Neural cell (in vitro differentiated cells): ENCODE results near the gene ZFY. TPM values are rescaled to one million over a fixed set of nuclear protein-coding genes. Genes with fewer than 3 reads are reported as not detected.

ENCODE experiments used
- H2AFZ ChIP-seq: fragments of 200-600, 300-800 bp; sonication (generic), shearing (Covaris generic); 2 replicates; pipeline ENCODE4 v1.6.0; 2014; ENCODE audit warnings: low read depth, mild to moderate bottlenecking, antibody characterized with exemption, low read length, moderate library complexity
- H3F3A ChIP-seq: fragments of 200-600 bp; shearing (Covaris generic); 2 replicates; pipeline ENCODE4 v1.6.1; 2016; ENCODE audit warnings: mild to moderate bottlenecking, moderate library complexity, mixed read lengths, antibody characterized with exemption, low read length; ENCODE audit not compliant: insufficient read depth, poor library complexity, severe bottlenecking
- H3K27ac ChIP-seq: fragments of 200-600, 300-800 bp; sonication (generic), shearing (Covaris generic); 2 replicates; pipeline ENCODE4 v1.5.1; 2014; ENCODE audit warnings: mild to moderate bottlenecking, low read length, moderate library complexity
- H3K27me3 ChIP-seq: fragments of 300-800, 200-600 bp; sonication (generic), shearing (Covaris generic); 2 replicates; pipeline ENCODE4 v1.6.0; 2014; ENCODE audit warnings: mild to moderate bottlenecking, low read depth, low read length, moderate library complexity; ENCODE audit not compliant: insufficient read depth
- H3K36me3 ChIP-seq: fragments of 300-800, 200-600 bp; sonication (generic), shearing (Covaris generic); 2 replicates; pipeline ENCODE4 v1.5.1; 2014; ENCODE audit warnings: mild to moderate bottlenecking, antibody characterized with exemption, low read length, moderate library complexity; ENCODE audit not compliant: insufficient read depth
- H3K4me2 ChIP-seq: fragments of 300-800, 200-600 bp; sonication (generic), shearing (Covaris generic); 2 replicates; pipeline ENCODE4 v1.6.0; 2014; ENCODE audit warnings: mild to moderate bottlenecking, low read length
- H3K4me3 ChIP-seq: fragments of 300-800, 200-600 bp; sonication (generic), shearing (Covaris generic); 2 replicates; pipeline ENCODE4 v1.5.1; 2014; ENCODE audit warnings: mild to moderate bottlenecking, low read length, moderate library complexity
- H3K79me2 ChIP-seq: fragments of 200-600 bp; shearing (Covaris generic); replicated peaks from 2 replicates; pipeline ENCODE4 v1.6.0; 2014; ENCODE audit warnings: mild to moderate bottlenecking, low read length, moderate library complexity; ENCODE audit not compliant: insufficient read depth
- H3K9ac ChIP-seq: fragments of 300-800, 200-600 bp; sonication (generic), shearing (Covaris generic); 2 replicates; pipeline ENCODE4 v1.6.1; 2016; ENCODE audit warnings: mild to moderate bottlenecking, low read length, mixed read lengths
- H3K9me2 ChIP-seq: fragments of 200-600 bp; shearing (Covaris generic); 2 replicates; pipeline ENCODE4 v1.6.1; 2016; ENCODE audit warnings: mild to moderate bottlenecking, low read length, mixed read lengths; ENCODE audit not compliant: insufficient read depth
- H3K9me3 ChIP-seq: fragments of 200-600, 300-800 bp; sonication (generic), shearing (Covaris generic); 2 replicates; pipeline ENCODE4 v1.6.1; 2016; ENCODE audit warnings: mild to moderate bottlenecking, mixed run types, low read length, moderate library complexity, mixed read lengths
- H4K20me1 ChIP-seq: fragments of 200-600 bp; shearing (Covaris generic); 2 replicates; pipeline ENCODE4 v1.6.1; 2016; ENCODE audit warnings: mild to moderate bottlenecking, mixed run types; ENCODE audit not compliant: insufficient read depth
- CTCF ChIP-seq: fragments of 450-650 bp; IDR thresholded peaks from 2 replicates; pipeline ENCODE4 v1.5.1; 2014; ENCODE audit warnings: antibody characterized with exemption, mild to moderate bottlenecking, moderate library complexity; ENCODE audit not compliant: poor library complexity, severe bottlenecking
- EP300 ChIP-seq: fragments of 450-650 bp; conservative IDR thresholded peaks from 2 replicates; pipeline ENCODE4 v1.6.1; 2014; ENCODE audit warnings: antibody characterized with exemption, mild to moderate bottlenecking, moderate library complexity; ENCODE audit not compliant: poor library complexity, severe bottlenecking
- EZH2 ChIP-seq: fragments of 200-600, 300-800 bp; shearing (Covaris generic), sonication (generic); IDR thresholded peaks from 2 replicates; pipeline ENCODE4 v1.6.1; 2014; ENCODE audit warnings: antibody characterized with exemption, low read length, borderline replicate concordance, mild to moderate bottlenecking; ENCODE audit not compliant: insufficient read depth, poor library complexity, severe bottlenecking
- MXI1 ChIP-seq: fragments of 450-650 bp; conservative IDR thresholded peaks from 2 replicates; pipeline ENCODE4 v1.6.1; 2014; ENCODE audit warnings: antibody characterized with exemption, mild to moderate bottlenecking; ENCODE audit not compliant: poor library complexity, severe bottlenecking
- POLR2AphosphoS5 ChIP-seq: IDR thresholded peaks from 2 replicates; pipeline ENCODE4 v1.6.1; 2012
- RAD21 ChIP-seq: fragments of 450-650 bp; conservative IDR thresholded peaks from 2 replicates; pipeline ENCODE4 v1.6.1; 2014; ENCODE audit warnings: antibody characterized with exemption, mild to moderate bottlenecking, moderate library complexity
- REST ChIP-seq: IDR thresholded peaks from 2 replicates; pipeline ENCODE4 v1.6.1; 2012; ENCODE audit warnings: borderline replicate concordance
- SMC3 ChIP-seq: fragments of 450-650 bp; conservative IDR thresholded peaks from 2 replicates; pipeline ENCODE4 v1.6.1; 2014; ENCODE audit warnings: antibody characterized with exemption, mild to moderate bottlenecking, moderate library complexity; ENCODE audit not compliant: poor library complexity
- TAF1 ChIP-seq: IDR thresholded peaks from 2 replicates; pipeline ENCODE4 v1.6.1; 2012; ENCODE audit warnings: low read depth
- polyA plus RNA-seq: library from polyadenylated mRNA; depleted of rRNA; stranded (reverse); fragments of >200 nt; gene quantifications from 2 replicates; pipeline ENCODE4 v1.2.3, GENCODE V29; 2014

ZFY gene
- polyA plus RNA-seq, 1 donor from 2014 or later, result 15.5 TPM

GRCh38 chrY:3007967-3008366 is 72.8 kb downstream of the ZFY start:
- H3K4me3 ChIP-seq, result no peak overlapping the region
- no peaks in the 10 kb centered on the region for H4K20me1 ChIP-seq
- no peak overlapping the region for H3K27ac ChIP-seq
- no peak overlapping the region for H3K9ac ChIP-seq
- no peaks in the 10 kb centered on the region for H3K27me3 ChIP-seq
- no peaks in the 10 kb centered on the region for H3K9me3 ChIP-seq
- no peak overlapping the region for H3K4me2 ChIP-seq
- no peak overlapping the region for H2AFZ ChIP-seq
- no peaks in the 10 kb centered on the region for H3K9me2 ChIP-seq
- H3F3A ChIP-seq, result no peaks in the 10 kb centered on the region
- no peaks in the 10 kb centered on the region for H3K79me2 ChIP-seq
- TF ChIP-seq EP300 (no peak), EZH2 (no peak), TAF1 (no peak), MXI1 (no peak), REST (no peak), CTCF (no peak), SMC3 (no peak), POLR2AphosphoS5 (no peak), RAD21 (no peak)
- H3K36me3 ChIP-seq, result no peaks in the 10 kb centered on the region

DNA sequence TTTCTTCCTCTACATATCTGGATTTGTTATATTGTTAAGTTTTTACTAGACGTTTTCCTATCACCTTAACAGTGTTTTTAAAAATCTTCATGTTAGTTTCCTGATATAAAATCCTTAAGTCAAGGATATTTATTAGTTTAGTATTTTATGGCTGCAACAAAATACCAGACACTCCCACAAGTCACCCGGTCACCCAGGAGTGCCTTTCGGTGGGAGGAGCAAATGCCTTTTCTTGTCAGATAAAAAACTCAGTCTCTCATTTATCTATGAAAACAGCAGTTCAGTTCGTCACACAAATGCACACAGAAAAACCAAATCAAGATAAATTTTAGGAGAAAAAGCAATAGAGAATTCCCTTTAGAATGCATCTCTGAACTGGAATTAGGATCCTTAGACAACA is 77.0 kb downstream of the ZFY start:
- H3K9me2 ChIP-seq, result no peaks in the 10 kb centered on the region
- H3K36me3 ChIP-seq, result no peaks in the 10 kb centered on the region

More for the DNA sequence above, 77.0 kb downstream of the ZFY start:
- Histone ChIP-seq H3K4me2 (no peak overlapping the region), H3K27ac (no peak overlapping the region), H3F3A (no peaks in the 10 kb centered on the region), H3K79me2 (no peaks in the 10 kb centered on the region), H3K27me3 (no peaks in the 10 kb centered on the region), H3K4me3 (no peak overlapping the region), H2AFZ (no peak overlapping the region), H3K9me3 (no peaks in the 10 kb centered on the region), H4K20me1 (no peaks in the 10 kb centered on the region), H3K9ac (no peak overlapping the region)
- TF ChIP-seq POLR2AphosphoS5 (no peak), REST (no peak), EP300 (no peak), CTCF (no peak), MXI1 (no peak), EZH2 (no peak), SMC3 (no peak), RAD21 (no peak), TAF1 (no peak)
